ENCODE data around the gene IQGAP1. TPM values are rescaled to one million over a fixed set of nuclear protein-coding genes. Genes with fewer than 3 reads are reported as not detected.

IQGAP1 gene
- total and polyA plus RNA-seq, 2 of the 13 experiments (the other 11 are each of a cell fraction or from before 2014, with no cell fraction given), result 29.5 to 37.9 TPM

- no peaks in the 10 kb centered on the region for H3K36me3 ChIP-seq (replicated peaks in 1 of 2; ENCODE audit: control insufficient read depth in 1 of 2, insufficient read depth in 2 of 2, low read length in 2 of 2)
- WGBS (ENCODE audit: low lambda C conversion rate), result 3% methylated on average over 13 of the region's 76 CpGs
- BruUV-seq (replicated peaks), result no TSS peak
- H3K4me2 ChIP-seq (ENCODE audit: low read depth, low read length), result peak overlapping the region; percentile 97
- DNase-seq (ENCODE audit: low spot score), result no peak
- no peak for FAIRE-seq
- H3K9me3 ChIP-seq (ENCODE audit: low read length), result no peaks in the 10 kb centered on the region
- CTCF ChIA-PET (ENCODE audit: low intra/inter-chr PET ratio, low total read pairs), result no interaction called here
- H3K27ac ChIP-seq (ENCODE audit: extremely low read length, insufficient read depth, low read length), result no peak overlapping the region
- peak overlapping the region; percentile 81 to 89 (median 86) for H3K4me3 ChIP-seq (replicated peaks in 1 of 3; ENCODE audit: insufficient read depth in 1 of 3, low read depth in 2 of 3, low read length in 3 of 3)
- peak; percentile 37 for ATAC-seq
- no peak overlapping the region for H2AFZ ChIP-seq (ENCODE audit: low read length)
- peaks cover 0 to 7% of the 10 kb centered on the region in 2 experiments; a peak in 2 of 5 replicates for H3K27me3 ChIP-seq (ENCODE audit: control insufficient read depth in 1 of 2, insufficient read depth in 2 of 2, low read length in 2 of 2)
- peaks cover 39% of the 10 kb centered on the region for H3K4me1 ChIP-seq (ENCODE audit: insufficient read depth, low read length)
- in situ Hi-C loops (cut with HindIII; ENCODE audit: extremely low pct_ligation_motif_present, low pct_unique_long_range_greater_than_20kb) (no loop called here), intact Hi-C loops (cut with micrococcal nuclease; ENCODE audit: unreplicated experiment) (no loop called here)
- POLR2A ChIA-PET, result interaction anchor here (0.6 to 1.0 kb wide), 3 partner anchors 9 to 143 kb away, joined by 3 to 4 read pairs (median 3); partner anchors contain the start of gene IQGAP1
- peaks cover 16% of the 10 kb centered on the region for H3K79me2 ChIP-seq (ENCODE audit: insufficient read depth, low read length)
- H3K9ac ChIP-seq (ENCODE audit: insufficient read depth, low read depth, low read length), result peak overlapping the region; percentile 78
- H4K20me1 ChIP-seq (ENCODE audit: insufficient read depth, low read length), result no peaks in the 10 kb centered on the region
- TF ChIP-seq ZNF17 (CRISPR knock-in tag; IDR thresholded peaks at IDR 0.05), result no peak
- no peak for TF ChIP-seq ZNF597 (CRISPR knock-in tag; IDR thresholded peaks at IDR 0.05)
- no peak for TF ChIP-seq ZNF460 (CRISPR knock-in tag; IDR thresholded peaks at IDR 0.05; ENCODE audit: borderline replicate concordance)
- TF ChIP-seq ZNF317 (CRISPR knock-in tag; IDR thresholded peaks at IDR 0.05), result no peak
- TF ChIP-seq ELK4 (CRISPR knock-in tag; IDR thresholded peaks at IDR 0.05; ENCODE audit: borderline replicate concordance), result no peak
- no peak for TF ChIP-seq ZBTB39 (CRISPR knock-in tag; IDR thresholded peaks at IDR 0.05)
- TF ChIP-seq, protein P1, sequence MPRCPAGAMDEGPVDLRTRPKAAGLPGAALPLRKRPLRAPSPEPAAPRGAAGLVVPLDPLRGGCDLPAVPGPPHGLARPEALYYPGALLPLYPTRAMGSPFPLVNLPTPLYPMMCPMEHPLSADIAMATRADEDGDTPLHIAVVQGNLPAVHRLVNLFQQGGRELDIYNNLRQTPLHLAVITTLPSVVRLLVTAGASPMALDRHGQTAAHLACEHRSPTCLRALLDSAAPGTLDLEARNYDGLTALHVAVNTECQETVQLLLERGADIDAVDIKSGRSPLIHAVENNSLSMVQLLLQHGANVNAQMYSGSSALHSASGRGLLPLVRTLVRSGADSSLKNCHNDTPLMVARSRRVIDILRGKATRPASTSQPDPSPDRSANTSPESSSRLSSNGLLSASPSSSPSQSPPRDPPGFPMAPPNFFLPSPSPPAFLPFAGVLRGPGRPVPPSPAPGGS (CRISPR knock-in tag; IDR thresholded peaks at IDR 0.05), result no peak
- no peak for TF ChIP-seq MLXIP (CRISPR knock-in tag; IDR thresholded peaks at IDR 0.05; ENCODE audit: borderline replicate concordance)
- 0 out of 2 replicates have a peak, but pooled peaks have one; percentile 2 for TF ChIP-seq ZFYVE20 (CRISPR knock-in tag; IDR thresholded peaks at IDR 0.05; ENCODE audit: borderline replicate concordance, low read depth)
- 0 out of 2 replicates have a peak, but pooled peaks have one; percentile 40 for TF ChIP-seq ZNF296 (CRISPR knock-in tag; conservative IDR thresholded peaks at IDR 0.05)
- TF ChIP-seq PATZ1 (CRISPR knock-in tag; IDR thresholded peaks at IDR 0.05), result no peak
Observed at GRCh38 chr15:90530250-90531051, 142.4 kb downstream of the IQGAP1 start.

Measured in HepG2 (cell line).